Progenitor cell of endocrine pancreas (in vitro differentiated cells): ENCODE data around the gene HNRNPUL2. TPM values are rescaled to one million over a fixed set of nuclear protein-coding genes. Genes with fewer than 3 reads are reported as not detected.
A peak's percentile ranks its signal among the peaks of the same experiment; 100 is the strongest.

ENCODE experiments used
- DNase-seq: peaks from one replicate; pipeline ENCODE4 v3.0.0; 2021; ENCODE audit warnings: low spot score; ENCODE audit not compliant: unreplicated experiment
- H3K27ac Mint-ChIP-seq: 2 replicates; pipeline ENCODE4 v1.8.0; 2021; ENCODE audit warnings: mild to moderate bottlenecking, moderate library complexity, mixed read lengths
- H3K27me3 Mint-ChIP-seq: 2 replicates; pipeline ENCODE4 v1.8.0; 2021; ENCODE audit warnings: mixed read lengths
- H3K36me3 Mint-ChIP-seq: 2 replicates; pipeline ENCODE4 v1.8.0; 2022; ENCODE audit warnings: mixed read lengths; ENCODE audit not compliant: insufficient read depth
- H3K4me1 Mint-ChIP-seq: 2 replicates; pipeline ENCODE4 v1.8.0; 2021; ENCODE audit warnings: low read depth, mixed read lengths
- H3K4me3 Mint-ChIP-seq: 2 replicates; pipeline ENCODE4 v1.8.0; 2021; ENCODE audit warnings: low read depth, mild to moderate bottlenecking, moderate library complexity, mixed read lengths
- H3K9me3 Mint-ChIP-seq: 2 replicates; pipeline ENCODE4 v1.8.0; 2021; ENCODE audit warnings: low read depth, mixed read lengths
- CTCF ChIP-seq: fragments of 200-600 bp; sonication (generic); IDR thresholded peaks from one replicate; pipeline ENCODE4 v1.5.0; 2021; ENCODE audit warnings: antibody characterized with exemption, mild to moderate bottlenecking; ENCODE audit not compliant: unreplicated experiment
- total RNA-seq: library from RNA; stranded (reverse); gene quantifications from 2 replicates; pipeline ENCODE4 v1.2.1, GENCODE V29; 2021

HNRNPUL2 gene
- total RNA-seq, 1 donor from 2014 or later = 61.0 TPM

GRCh38 chr11:62715150-62716130 is 11.8 kb downstream of the HNRNPUL2 start:
- H3K9me3 Mint-ChIP-seq = no peaks in the 10 kb centered on the region
- peaks cover 15% of the 10 kb centered on the region for H3K4me1 Mint-ChIP-seq
- peaks cover 39% of the 10 kb centered on the region for H3K36me3 Mint-ChIP-seq
- H3K27me3 Mint-ChIP-seq = no peaks in the 10 kb centered on the region
- DNase-seq = no peak
- no peak overlapping the region for H3K27ac Mint-ChIP-seq
- no peak for TF ChIP-seq CTCF
- no peak overlapping the region for H3K4me3 Mint-ChIP-seq

GRCh38 chr11:62713343-62713742 is 13.9 kb downstream of the HNRNPUL2 start:
- Mint-ChIP-seq H3K27ac (peak overlapping the region; percentile 86), H3K27me3 (no peaks in the 10 kb centered on the region), H3K4me1 (peaks cover 25% of the 10 kb centered on the region), H3K4me3 (no peak overlapping the region), H3K9me3 (no peaks in the 10 kb centered on the region), H3K36me3 (peaks cover 32% of the 10 kb centered on the region)
- no peak for DNase-seq
- no peak for TF ChIP-seq CTCF

GRCh38 chr11:62712861-62713260 is 14.4 kb downstream of the HNRNPUL2 start:
- no peaks in the 10 kb centered on the region for H3K27me3 Mint-ChIP-seq
- H3K27ac Mint-ChIP-seq = peak overlapping the region; percentile 86
- H3K4me3 Mint-ChIP-seq = no peak overlapping the region
- no peak for TF ChIP-seq CTCF
- no peaks in the 10 kb centered on the region for H3K9me3 Mint-ChIP-seq
- no peak for DNase-seq
- H3K36me3 Mint-ChIP-seq = peaks cover 28% of the 10 kb centered on the region
- peaks cover 26% of the 10 kb centered on the region for H3K4me1 Mint-ChIP-seq

- TF ChIP-seq CTCF = no peak
- peaks cover 27% of the 10 kb centered on the region for H3K4me1 Mint-ChIP-seq
- H3K36me3 Mint-ChIP-seq = peaks cover 26% of the 10 kb centered on the region
- no peak for DNase-seq
- no peak overlapping the region for H3K4me3 Mint-ChIP-seq
- no peaks in the 10 kb centered on the region for H3K9me3 Mint-ChIP-seq
- no peaks in the 10 kb centered on the region for H3K27me3 Mint-ChIP-seq
- peak overlapping the region; percentile 86 for H3K27ac Mint-ChIP-seq
These were observed 14.9 kb downstream of the HNRNPUL2 start for GRCh38 chr11:62712276-62712812.

- Mint-ChIP-seq H3K36me3 (peaks cover 16% of the 10 kb centered on the region), H3K4me3 (peak overlapping the region; percentile 95), H3K9me3 (no peaks in the 10 kb centered on the region), H3K4me1 (peaks cover 43% of the 10 kb centered on the region), H3K27me3 (no peaks in the 10 kb centered on the region), H3K27ac (peak overlapping the region; percentile 99)
- no peak for DNase-seq
- no peak for TF ChIP-seq CTCF
These were observed 17.3 kb downstream of the HNRNPUL2 start for GRCh38 chr11:62710001-62710345.
